ENCODE results near the gene EFNA4. TPM values are rescaled to one million over a fixed set of nuclear protein-coding genes. Genes with fewer than 3 reads are reported as not detected.

Gene EFNA4
- total and polyA plus RNA-seq, 4 donors = 1.8 to 4.7 (median 3.3) TPM

DNA sequence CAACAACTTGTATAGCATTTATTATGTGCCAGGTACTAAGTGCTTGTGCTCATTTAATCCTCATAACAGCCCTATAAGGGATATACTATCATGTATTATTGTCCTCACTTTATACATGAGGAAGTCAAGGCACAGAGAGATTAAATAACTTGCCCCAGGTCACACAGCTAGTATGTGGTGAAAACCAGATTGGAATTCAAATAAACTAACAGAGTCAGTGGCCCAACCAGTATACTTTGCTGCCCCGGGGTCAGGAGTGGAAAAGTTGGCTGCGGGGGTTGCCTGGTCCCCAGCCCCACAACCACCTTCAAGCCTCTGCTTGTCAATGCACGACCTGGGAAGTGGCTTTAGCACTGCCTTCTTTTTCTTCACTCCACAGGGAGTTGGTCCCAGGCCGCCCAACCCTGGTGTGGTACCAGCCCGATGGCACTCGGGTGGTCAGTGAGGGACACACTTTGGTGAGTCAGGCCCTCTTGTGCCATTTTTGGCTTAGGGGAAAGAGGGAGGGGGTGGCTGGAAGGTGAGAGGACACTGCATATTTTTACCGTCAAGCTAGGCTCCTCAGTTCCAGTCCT, 9.9 kb upstream of the EFNA4 start:
- no peak for DNase-seq (ENCODE audit: low spot score)
- Histone ChIP-seq H3K4me3 (ENCODE audit: low read depth in 1 of 3, low read length in 3 of 3) (no peak overlapping the region), H3K9me3 (ENCODE audit: control insufficient read depth in 4 of 4, low read length in 3 of 4) (no peaks in the 10 kb centered on the region), H3K36me3 (ENCODE audit: control insufficient read depth in 4 of 4, insufficient read depth in 3 of 4, low read depth in 1 of 4, low read length in 3 of 4) (peaks cover 0 to 16% (median 10%) of the 10 kb centered on the region in 4 donors), H3K27me3 (ENCODE audit: control insufficient read depth in 4 of 4, insufficient read depth in 4 of 4, low read length in 3 of 4) (no peaks in the 10 kb centered on the region), H3K9ac (ENCODE audit: low read depth in 1 of 2, low read length in 2 of 2) (no peak overlapping the region), H3K27ac (ENCODE audit: low read depth in 1 of 2, low read length in 2 of 2) (no peak overlapping the region), H3K4me1 (ENCODE audit: control insufficient read depth in 4 of 4, insufficient read depth in 4 of 4, low read length in 3 of 4) (peaks cover 6 to 40% (median 24%) of the 10 kb centered on the region in 4 donors)
- TF ChIP-seq, protein P1, sequence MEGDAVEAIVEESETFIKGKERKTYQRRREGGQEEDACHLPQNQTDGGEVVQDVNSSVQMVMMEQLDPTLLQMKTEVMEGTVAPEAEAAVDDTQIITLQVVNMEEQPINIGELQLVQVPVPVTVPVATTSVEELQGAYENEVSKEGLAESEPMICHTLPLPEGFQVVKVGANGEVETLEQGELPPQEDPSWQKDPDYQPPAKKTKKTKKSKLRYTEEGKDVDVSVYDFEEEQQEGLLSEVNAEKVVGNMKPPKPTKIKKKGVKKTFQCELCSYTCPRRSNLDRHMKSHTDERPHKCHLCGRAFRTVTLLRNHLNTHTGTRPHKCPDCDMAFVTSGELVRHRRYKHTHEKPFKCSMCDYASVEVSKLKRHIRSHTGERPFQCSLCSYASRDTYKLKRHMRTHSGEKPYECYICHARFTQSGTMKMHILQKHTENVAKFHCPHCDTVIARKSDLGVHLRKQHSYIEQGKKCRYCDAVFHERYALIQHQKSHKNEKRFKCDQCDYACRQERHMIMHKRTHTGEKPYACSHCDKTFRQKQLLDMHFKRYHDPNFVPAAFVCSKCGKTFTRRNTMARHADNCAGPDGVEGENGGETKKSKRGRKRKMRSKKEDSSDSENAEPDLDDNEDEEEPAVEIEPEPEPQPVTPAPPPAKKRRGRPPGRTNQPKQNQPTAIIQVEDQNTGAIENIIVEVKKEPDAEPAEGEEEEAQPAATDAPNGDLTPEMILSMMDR (IDR thresholded peaks at IDR 0.05; ENCODE audit: low read depth, low read length, missing input control) = no peak
- no peak for TF ChIP-seq RAD21 (IDR thresholded peaks at IDR 0.05)
- TF ChIP-seq FOXA2 (IDR thresholded peaks at IDR 0.05) = no peak
- TF ChIP-seq HNF4A (conservative IDR thresholded peaks at IDR 0.05) = no peak
- no peak for TF ChIP-seq ATF3 (IDR thresholded peaks at IDR 0.05)
- no peak for TF ChIP-seq JUND (IDR thresholded peaks at IDR 0.05)
- TF ChIP-seq MAX (IDR thresholded peaks at IDR 0.05) = no peak
- no peak for TF ChIP-seq HNF4G (IDR thresholded peaks at IDR 0.05)
- TF ChIP-seq SP1 (IDR thresholded peaks at IDR 0.05) = no peak
- 93% methylated on average over 7 of the region's 7 CpGs for WGBS

DNA sequence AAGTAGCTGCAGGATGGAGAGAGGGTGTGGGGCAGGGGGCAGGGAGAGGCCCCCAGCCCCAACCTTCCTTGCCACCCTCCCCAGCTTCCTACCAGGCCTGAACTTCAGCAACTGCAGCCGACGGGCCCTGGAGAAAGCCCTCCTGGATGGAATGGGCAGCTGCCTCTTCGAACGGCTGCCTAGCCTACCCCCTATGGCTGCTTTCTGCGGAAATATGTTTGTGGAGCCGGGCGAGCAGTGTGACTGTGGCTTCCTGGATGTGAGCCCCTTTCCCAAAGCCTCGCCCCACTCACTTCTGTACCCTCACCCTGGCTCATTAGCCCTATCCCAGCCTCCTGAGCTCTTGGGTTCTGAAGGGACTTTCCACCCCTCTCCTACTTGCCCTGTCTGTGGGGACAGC, 6.4 kb upstream of the EFNA4 start:
- H3K27me3 ChIP-seq (ENCODE audit: control insufficient read depth in 4 of 4, insufficient read depth in 4 of 4, low read length in 3 of 4) = no peaks in the 10 kb centered on the region
- no peak for DNase-seq (ENCODE audit: low spot score)
- H3K9me3 ChIP-seq (ENCODE audit: control insufficient read depth in 4 of 4, low read length in 3 of 4) = no peaks in the 10 kb centered on the region
- H3K9ac ChIP-seq (ENCODE audit: low read depth in 1 of 2, low read length in 2 of 2) = no peak overlapping the region
- 97% methylated on average over 8 of the region's 8 CpGs for WGBS
- peaks cover 0 to 16% (median 11%) of the 10 kb centered on the region in 4 donors for H3K36me3 ChIP-seq (ENCODE audit: control insufficient read depth in 4 of 4, insufficient read depth in 3 of 4, low read depth in 1 of 4, low read length in 3 of 4)
- TF ChIP-seq HNF4G (IDR thresholded peaks at IDR 0.05) (no peak), JUND (IDR thresholded peaks at IDR 0.05) (no peak), MAX (IDR thresholded peaks at IDR 0.05) (no peak), HNF4A (conservative IDR thresholded peaks at IDR 0.05) (no peak), TAF1 (conservative IDR thresholded peaks at IDR 0.05) (no peak), RXRA (IDR thresholded peaks at IDR 0.05) (no peak), ATF3 (IDR thresholded peaks at IDR 0.05) (no peak), GABPA (IDR thresholded peaks at IDR 0.05 in 1 of 2, conservative IDR thresholded peaks at IDR 0.05 in 1 of 2) (no peak), FOXA1 (IDR thresholded peaks at IDR 0.05) (no peak), EGR1 (IDR thresholded peaks at IDR 0.05; ENCODE audit: low read depth in 2 of 2) (no peak), YY1 (IDR thresholded peaks at IDR 0.05) (no peak), SP1 (IDR thresholded peaks at IDR 0.05) (no peak), NR2F2 (IDR thresholded peaks at IDR 0.05) (no peak), RAD21 (IDR thresholded peaks at IDR 0.05) (no peak), FOXA2 (IDR thresholded peaks at IDR 0.05) (no peak)
- TF ChIP-seq, protein P2, sequence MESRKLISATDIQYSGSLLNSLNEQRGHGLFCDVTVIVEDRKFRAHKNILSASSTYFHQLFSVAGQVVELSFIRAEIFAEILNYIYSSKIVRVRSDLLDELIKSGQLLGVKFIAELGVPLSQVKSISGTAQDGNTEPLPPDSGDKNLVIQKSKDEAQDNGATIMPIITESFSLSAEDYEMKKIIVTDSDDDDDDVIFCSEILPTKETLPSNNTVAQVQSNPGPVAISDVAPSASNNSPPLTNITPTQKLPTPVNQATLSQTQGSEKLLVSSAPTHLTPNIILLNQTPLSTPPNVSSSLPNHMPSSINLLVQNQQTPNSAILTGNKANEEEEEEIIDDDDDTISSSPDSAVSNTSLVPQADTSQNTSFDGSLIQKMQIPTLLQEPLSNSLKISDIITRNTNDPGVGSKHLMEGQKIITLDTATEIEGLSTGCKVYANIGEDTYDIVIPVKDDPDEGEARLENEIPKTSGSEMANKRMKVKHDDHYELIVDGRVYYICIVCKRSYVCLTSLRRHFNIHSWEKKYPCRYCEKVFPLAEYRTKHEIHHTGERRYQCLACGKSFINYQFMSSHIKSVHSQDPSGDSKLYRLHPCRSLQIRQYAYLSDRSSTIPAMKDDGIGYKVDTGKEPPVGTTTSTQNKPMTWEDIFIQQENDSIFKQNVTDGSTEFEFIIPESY (IDR thresholded peaks at IDR 0.05) = no peak
- TF ChIP-seq, protein P1 (IDR thresholded peaks at IDR 0.05; ENCODE audit: low read depth, low read length, missing input control) = no peak
- H3K27ac ChIP-seq (ENCODE audit: low read depth in 1 of 2, low read length in 2 of 2) = no peak overlapping the region
- no peak overlapping the region for H3K4me3 ChIP-seq (ENCODE audit: low read depth in 1 of 3, low read length in 3 of 3)
- H3K4me1 ChIP-seq (ENCODE audit: control insufficient read depth in 4 of 4, insufficient read depth in 4 of 4, low read length in 3 of 4) = peaks cover 1 to 17% (median 11%) of the 10 kb centered on the region in 4 donors

All from liver (tissue), 9 donors.